WERI-Rb-1 (cell line): ENCODE data around the gene PLA2G4A.

ENCODE experiments used
- DNase-seq: peaks from one replicate; pipeline ENCODE4 v3.0.0-alpha.2; 2020
- H3K27ac ChIP-seq: fragments of 250-450 bp; sonication (Bioruptor Pico); 2 replicates; pipeline ENCODE4 v1.5.1; 2020; ENCODE audit warnings: mild to moderate bottlenecking, moderate library complexity
- H3K27me3 ChIP-seq: fragments of 250-450 bp; sonication (Bioruptor Pico); 2 replicates; pipeline ENCODE4 v1.5.1; 2021; ENCODE audit warnings: mild to moderate bottlenecking, low read depth, moderate library complexity; ENCODE audit not compliant: insufficient read depth, severe bottlenecking
- H3K36me3 ChIP-seq: fragments of 250-450 bp; sonication (Bioruptor Pico); 2 replicates; pipeline ENCODE4 v1.5.1; 2020; ENCODE audit warnings: mild to moderate bottlenecking, moderate library complexity
- H3K4me3 ChIP-seq: 2 replicates; pipeline ENCODE4 v1.5.1; 2011; ENCODE audit warnings: low read depth, mild to moderate bottlenecking, control low read depth, low read length
- H3K9me3 ChIP-seq: fragments of 250-450 bp; sonication (Bioruptor Pico); 2 replicates; pipeline ENCODE4 v1.5.1; 2021; ENCODE audit warnings: mild to moderate bottlenecking, moderate library complexity; ENCODE audit not compliant: severe bottlenecking
- CTCF ChIP-seq: IDR thresholded peaks from 2 replicates; pipeline ENCODE4 v1.5.1; 2011; ENCODE audit warnings: low read depth, mild to moderate bottlenecking, control low read depth, inconsistent platforms, low read length

Gene PLA2G4A

GRCh38 chr1:186878356-186878755 is 49.6 kb downstream of the PLA2G4A start:
- TF ChIP-seq CTCF, result no peak
- Histone ChIP-seq H3K27me3 (no peaks in the 10 kb centered on the region), H3K27ac (no peak overlapping the region), H3K4me3 (no peak overlapping the region), H3K9me3 (no peaks in the 10 kb centered on the region), H3K36me3 (no peaks in the 10 kb centered on the region)
- no peak for DNase-seq

- H3K27ac ChIP-seq, result no peak overlapping the region
- no peaks in the 10 kb centered on the region for H3K36me3 ChIP-seq
- H3K9me3 ChIP-seq, result no peaks in the 10 kb centered on the region
- TF ChIP-seq CTCF, result no peak
- H3K4me3 ChIP-seq, result no peak overlapping the region
- H3K27me3 ChIP-seq, result no peaks in the 10 kb centered on the region
- no peak for DNase-seq
Observed at GRCh38 chr1:186880982-186881381, 52.2 kb downstream of the PLA2G4A start.

GRCh38 chr1:186882372-186883134 is 53.8 kb downstream of the PLA2G4A start:
- Histone ChIP-seq H3K27ac (no peak overlapping the region), H3K27me3 (no peaks in the 10 kb centered on the region), H3K36me3 (no peaks in the 10 kb centered on the region), H3K9me3 (no peaks in the 10 kb centered on the region), H3K4me3 (no peak overlapping the region)
- no peak for TF ChIP-seq CTCF
- DNase-seq, result no peak

- Histone ChIP-seq H3K4me3 (no peak overlapping the region), H3K36me3 (no peaks in the 10 kb centered on the region), H3K27ac (no peak overlapping the region), H3K9me3 (no peaks in the 10 kb centered on the region), H3K27me3 (no peaks in the 10 kb centered on the region)
- TF ChIP-seq CTCF, result no peak
- no peak for DNase-seq
Observed at GRCh38 chr1:186884251-186884650, 55.5 kb downstream of the PLA2G4A start.

- DNase-seq, result no peak
- Histone ChIP-seq H3K36me3 (no peaks in the 10 kb centered on the region), H3K9me3 (no peaks in the 10 kb centered on the region), H3K27ac (no peak overlapping the region), H3K27me3 (no peaks in the 10 kb centered on the region), H3K4me3 (no peak overlapping the region)
- TF ChIP-seq CTCF, result no peak
Observed at GRCh38 chr1:186887203-186887602, 58.5 kb downstream of the PLA2G4A start.

GRCh38 chr1:186888367-186888766 is 59.6 kb downstream of the PLA2G4A start:
- Histone ChIP-seq H3K36me3 (no peaks in the 10 kb centered on the region), H3K4me3 (no peak overlapping the region), H3K27ac (no peak overlapping the region), H3K9me3 (no peaks in the 10 kb centered on the region), H3K27me3 (no peaks in the 10 kb centered on the region)
- DNase-seq, result no peak
- no peak for TF ChIP-seq CTCF
